ENCODE measurements around the gene GJD3. TPM values are rescaled to one million over a fixed set of nuclear protein-coding genes. Genes with fewer than 3 reads are reported as not detected.
"Not testable (repeated sequence)": the region's sequence is repeated elsewhere in the genome, so short reads cannot be mapped to it uniquely, and the experiment has no call there.

Gene GJD3
- total RNA-seq, 2 experiments from 2014 or later = not detected

DNA sequence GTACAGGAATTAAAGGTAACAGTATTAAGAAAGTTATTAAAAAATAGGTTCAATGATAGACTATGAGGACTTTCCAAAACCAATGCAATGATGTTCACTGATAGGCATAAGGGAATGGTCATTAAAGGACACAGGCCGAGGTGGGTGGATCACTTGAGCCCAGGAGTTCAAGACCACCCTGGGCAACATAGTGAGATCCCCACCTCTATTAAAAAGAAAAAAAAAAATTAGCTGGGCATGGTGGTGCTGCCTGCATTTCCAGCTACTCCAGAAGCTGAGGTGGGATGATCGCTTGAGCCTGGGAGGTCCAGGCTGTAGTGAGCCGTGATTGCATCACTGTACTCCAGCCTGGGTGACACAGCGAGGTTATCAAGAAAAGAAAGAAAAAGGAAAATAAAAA, 47.3 kb upstream of the GJD3 start:
- H3K36me3 Mint-ChIP-seq (ENCODE audit: low read depth) = no peaks in the 10 kb centered on the region
- ATAC-seq (ENCODE audit: poor library complexity) = no peak
- TF ChIP-seq, protein P1, sequence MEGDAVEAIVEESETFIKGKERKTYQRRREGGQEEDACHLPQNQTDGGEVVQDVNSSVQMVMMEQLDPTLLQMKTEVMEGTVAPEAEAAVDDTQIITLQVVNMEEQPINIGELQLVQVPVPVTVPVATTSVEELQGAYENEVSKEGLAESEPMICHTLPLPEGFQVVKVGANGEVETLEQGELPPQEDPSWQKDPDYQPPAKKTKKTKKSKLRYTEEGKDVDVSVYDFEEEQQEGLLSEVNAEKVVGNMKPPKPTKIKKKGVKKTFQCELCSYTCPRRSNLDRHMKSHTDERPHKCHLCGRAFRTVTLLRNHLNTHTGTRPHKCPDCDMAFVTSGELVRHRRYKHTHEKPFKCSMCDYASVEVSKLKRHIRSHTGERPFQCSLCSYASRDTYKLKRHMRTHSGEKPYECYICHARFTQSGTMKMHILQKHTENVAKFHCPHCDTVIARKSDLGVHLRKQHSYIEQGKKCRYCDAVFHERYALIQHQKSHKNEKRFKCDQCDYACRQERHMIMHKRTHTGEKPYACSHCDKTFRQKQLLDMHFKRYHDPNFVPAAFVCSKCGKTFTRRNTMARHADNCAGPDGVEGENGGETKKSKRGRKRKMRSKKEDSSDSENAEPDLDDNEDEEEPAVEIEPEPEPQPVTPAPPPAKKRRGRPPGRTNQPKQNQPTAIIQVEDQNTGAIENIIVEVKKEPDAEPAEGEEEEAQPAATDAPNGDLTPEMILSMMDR (IDR thresholded peaks at IDR 0.05) = no peak
- ChIA-PET CTCF (interaction anchor here (1.1 to 3.3 kb wide), 4 partner anchors 16 to 121 kb away, joined by 3 to 10 read pairs (median 4); partner anchors contain the start of gene IGFBP4), POLR2A (interaction anchor here (0.6 to 0.7 kb wide), 3 partner anchors 76 to 143 kb away, joined by 3 to 4 read pairs (median 4); no protein-coding TSS in a partner anchor)
- no peak overlapping the region for H3K4me3 Mint-ChIP-seq
- no peaks in the 10 kb centered on the region for H3K27me3 ChIP-seq (ENCODE audit: control insufficient read depth in 1 of 2, insufficient read depth in 2 of 2, low read length in 2 of 2)
- H3K27ac ChIP-seq (ENCODE audit: low read depth in 1 of 2, low read length in 2 of 2) = no peak overlapping the region
- H3K36me3 ChIP-seq (ENCODE audit: insufficient read depth, low read length) = no peaks in the 10 kb centered on the region
- no peak for DNase-seq
- peaks cover 10% of the 10 kb centered on the region for H3K4me1 Mint-ChIP-seq (ENCODE audit: low read depth)
- H3K9me3 Mint-ChIP-seq = no peaks in the 10 kb centered on the region
- H3K4me1 ChIP-seq (ENCODE audit: insufficient read depth, low read length) = peaks cover 1% of the 10 kb centered on the region
- H3K27me3 Mint-ChIP-seq = no peaks in the 10 kb centered on the region
- no peaks in the 10 kb centered on the region for H3K9me3 ChIP-seq (ENCODE audit: control insufficient read depth in 1 of 2, insufficient read depth in 1 of 2, low read length in 2 of 2)
- intact Hi-C loops (cut with DNase I, micrococcal nuclease) = loop anchor here in 1 of 2 experiments (10.0 kb wide), 1 partner anchor 47 kb away; the partner anchor contains the start of gene GJD3
- no peak overlapping the region for H3K27ac Mint-ChIP-seq
- H3K4me3 ChIP-seq (ENCODE audit: low read length) = no peak overlapping the region

DNA sequence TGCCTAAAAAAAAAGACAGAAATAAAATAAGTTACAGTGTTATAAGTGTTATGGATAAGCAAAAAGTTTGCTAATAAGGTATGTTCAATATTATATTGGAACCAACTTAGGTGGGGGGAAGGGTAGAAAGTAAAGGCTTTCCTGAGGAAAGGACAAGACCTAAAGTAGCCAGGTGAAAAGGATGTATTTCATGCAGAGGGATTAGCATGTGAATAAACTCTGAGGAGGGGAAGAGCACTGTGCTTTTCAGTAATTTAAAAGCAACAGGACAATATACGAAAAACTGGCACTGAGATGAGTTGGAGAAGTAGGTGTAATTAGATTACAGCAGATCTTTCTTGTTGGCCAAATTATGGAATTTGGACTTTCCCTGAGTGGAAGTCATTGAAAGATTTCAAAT, 45.5 kb upstream of the GJD3 start:
- ChIA-PET CTCF (interaction anchor here (0.9 kb wide), 1 partner anchor 11 kb away, joined by 3 read pairs; no protein-coding TSS in a partner anchor), POLR2A (interaction anchor here (1.0 kb wide), 1 partner anchor 147 kb away, joined by 3 read pairs; no protein-coding TSS in a partner anchor)
- TF ChIP-seq, protein P1 (IDR thresholded peaks at IDR 0.05) = no peak
- Mint-ChIP-seq H3K4me3 (no peak overlapping the region), H3K36me3 (ENCODE audit: low read depth) (no peaks in the 10 kb centered on the region), H3K9me3 (no peaks in the 10 kb centered on the region), H3K4me1 (ENCODE audit: low read depth) (peaks cover under 1% of the 10 kb centered on the region), H3K27me3 (no peaks in the 10 kb centered on the region), H3K27ac (no peak overlapping the region)
- no peak overlapping the region for H3K27ac ChIP-seq (ENCODE audit: low read depth in 1 of 2, low read length in 2 of 2)
- intact Hi-C loops (cut with DNase I, micrococcal nuclease) = loop anchor here in 1 of 2 experiments (10.0 kb wide), 1 partner anchor 45 kb away; the partner anchor contains the start of gene GJD3
- no peaks in the 10 kb centered on the region for H3K4me1 ChIP-seq (ENCODE audit: insufficient read depth, low read length)
- no peaks in the 10 kb centered on the region for H3K9me3 ChIP-seq (ENCODE audit: control insufficient read depth in 1 of 2, insufficient read depth in 1 of 2, low read length in 2 of 2)
- no peak overlapping the region for H3K4me3 ChIP-seq (ENCODE audit: low read length)
- no peaks in the 10 kb centered on the region for H3K27me3 ChIP-seq (ENCODE audit: control insufficient read depth in 1 of 2, insufficient read depth in 2 of 2, low read length in 2 of 2)
- DNase-seq (no peak), ATAC-seq (ENCODE audit: poor library complexity) (no peak)
- H3K36me3 ChIP-seq (ENCODE audit: insufficient read depth, low read length) = no peaks in the 10 kb centered on the region

DNA sequence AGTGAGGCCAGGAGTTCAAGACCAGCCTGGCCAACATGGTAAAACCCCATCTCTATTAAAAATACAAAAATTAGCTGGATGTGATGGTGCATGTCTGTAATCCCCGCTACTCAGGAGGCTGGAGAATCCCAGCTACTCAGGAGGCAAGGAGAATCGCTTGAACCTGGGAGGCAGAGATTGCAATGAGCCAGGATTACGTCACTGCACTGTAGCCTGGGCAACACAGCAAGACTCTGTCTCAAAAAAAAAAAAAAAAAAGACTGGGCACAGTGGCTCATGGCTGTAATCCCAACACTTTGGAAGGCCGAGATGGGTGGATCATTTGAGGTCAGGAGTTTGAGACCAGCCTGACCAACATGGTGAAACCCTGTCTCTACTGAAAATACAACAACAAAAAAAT, 45.0 kb upstream of the GJD3 start:
- H3K4me1 Mint-ChIP-seq (ENCODE audit: low read depth); ATAC-seq (ENCODE audit: poor library complexity); H3K36me3 Mint-ChIP-seq (ENCODE audit: low read depth); H3K9me3 Mint-ChIP-seq; H3K27me3 Mint-ChIP-seq; H3K27me3 ChIP-seq (ENCODE audit: control insufficient read depth in 1 of 2, insufficient read depth in 2 of 2, low read length in 2 of 2); H3K4me3 ChIP-seq (ENCODE audit: low read length); H3K27ac ChIP-seq (ENCODE audit: low read depth in 1 of 2, low read length in 2 of 2); H3K9me3 ChIP-seq (ENCODE audit: control insufficient read depth in 1 of 2, insufficient read depth in 1 of 2, low read length in 2 of 2); H3K27ac Mint-ChIP-seq; H3K4me1 ChIP-seq (ENCODE audit: insufficient read depth, low read length); intact Hi-C loops (cut with DNase I, micrococcal nuclease); H3K36me3 ChIP-seq (ENCODE audit: insufficient read depth, low read length); H3K4me3 Mint-ChIP-seq; DNase-seq: not testable (repeated sequence)
- ChIA-PET POLR2A (interaction anchor here (1.0 kb wide), 1 partner anchor 147 kb away, joined by 3 read pairs; no protein-coding TSS in a partner anchor), CTCF (interaction anchor here (2.7 kb wide), 1 partner anchor 124 kb away, joined by 8 read pairs; no protein-coding TSS in a partner anchor)

DNA sequence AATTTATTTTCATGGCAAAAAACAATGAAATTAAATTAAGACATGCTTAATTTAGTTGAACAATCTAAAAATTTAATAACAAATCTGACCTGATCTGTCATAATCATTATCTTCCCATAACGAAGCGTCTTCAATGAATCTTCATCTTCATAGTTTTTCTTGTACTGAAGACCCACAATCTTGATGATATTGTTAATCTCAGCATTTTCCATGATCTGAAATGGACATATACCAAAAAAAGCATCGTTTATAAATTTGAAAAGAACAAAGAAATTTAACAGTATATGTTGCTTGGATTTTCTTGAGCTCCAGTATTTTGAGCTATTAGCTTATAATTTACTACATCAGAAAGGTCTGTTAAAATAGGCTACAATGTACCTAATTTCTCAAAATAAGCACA, 42.9 kb upstream of the GJD3 start:
- TF ChIP-seq, protein P1 (IDR thresholded peaks at IDR 0.05) = no peak
- no peaks in the 10 kb centered on the region for H3K36me3 Mint-ChIP-seq (ENCODE audit: low read depth)
- intact Hi-C loops (cut with DNase I, micrococcal nuclease) = no loop called here

More for the DNA sequence above, 42.9 kb upstream of the GJD3 start:
- H3K27ac Mint-ChIP-seq = no peak overlapping the region
- DNase-seq (no peak), ATAC-seq (ENCODE audit: poor library complexity) (no peak)
- no peaks in the 10 kb centered on the region for H3K4me1 ChIP-seq (ENCODE audit: insufficient read depth, low read length)
- POLR2A ChIA-PET = no interaction called here
- no peaks in the 10 kb centered on the region for H3K27me3 ChIP-seq (ENCODE audit: control insufficient read depth in 1 of 2, insufficient read depth in 2 of 2, low read length in 2 of 2)
- H3K4me3 ChIP-seq (ENCODE audit: low read length) = no peak overlapping the region
- no peak overlapping the region for H3K27ac ChIP-seq (ENCODE audit: low read depth in 1 of 2, low read length in 2 of 2)
- H3K4me3 Mint-ChIP-seq = no peak overlapping the region
- H3K9me3 Mint-ChIP-seq = no peaks in the 10 kb centered on the region
- no peaks in the 10 kb centered on the region for H3K27me3 Mint-ChIP-seq
- CTCF ChIA-PET = interaction anchor here (0.8 to 2.7 kb wide), 3 partner anchors 10 to 126 kb away, joined by 3 to 8 read pairs (median 3); partner anchors contain the start of gene TOP2A
- no peaks in the 10 kb centered on the region for H3K36me3 ChIP-seq (ENCODE audit: insufficient read depth, low read length)
- H3K9me3 ChIP-seq (ENCODE audit: control insufficient read depth in 1 of 2, insufficient read depth in 1 of 2, low read length in 2 of 2) = no peaks in the 10 kb centered on the region
- H3K4me1 Mint-ChIP-seq (ENCODE audit: low read depth) = peaks cover 12% of the 10 kb centered on the region

All from CD4-positive, alpha-beta T cell (primary cell).